ENCODE measurements around the gene HIPK1. TPM values are rescaled to one million over a fixed set of nuclear protein-coding genes. Genes with fewer than 3 reads are reported as not detected.

Gene HIPK1
- total RNA-seq, 1 donor from 2014 or later = 62.0 TPM

DNA sequence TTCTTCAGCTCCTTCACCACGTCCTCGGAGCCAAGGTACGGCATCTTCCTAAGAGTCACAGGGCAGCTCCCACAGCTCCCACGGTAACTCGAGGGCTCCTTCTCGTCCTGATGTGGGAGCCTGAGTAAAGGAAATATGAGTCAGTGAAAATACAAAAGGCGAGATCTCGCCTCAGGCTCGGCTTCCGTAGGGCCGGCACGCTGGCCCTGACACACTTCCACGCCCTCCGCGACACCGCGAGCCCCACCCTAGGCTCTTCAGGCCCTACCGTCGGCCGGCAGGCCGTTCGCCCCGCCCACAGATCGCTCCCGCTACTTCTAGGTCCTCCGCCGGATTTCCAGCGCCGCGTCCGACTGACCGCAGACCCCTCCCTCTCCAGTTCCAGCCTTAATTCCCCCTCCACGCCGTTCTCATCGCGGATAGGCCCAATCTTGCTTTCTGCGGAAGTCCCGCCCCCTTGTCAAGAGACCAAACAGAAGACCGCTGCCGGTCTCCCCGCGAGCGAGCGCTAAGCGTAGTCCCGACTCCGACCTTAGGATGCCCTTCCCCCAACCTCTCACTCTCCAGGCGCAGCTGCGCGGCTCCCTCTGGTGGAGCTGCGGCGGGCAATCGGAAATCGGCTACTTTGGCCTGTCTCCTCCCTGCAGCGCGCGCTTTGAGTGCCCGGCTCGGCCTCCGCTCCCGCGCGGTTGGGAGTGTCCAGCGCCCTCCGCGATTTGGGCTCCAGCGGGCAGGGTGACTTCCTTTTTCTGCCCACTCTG, 24.3 kb upstream of the HIPK1 start, which contains the start of the genes AP4B1 and DCLRE1B:
Gene AP4B1 (minus strand): TSS at position 126 of the 761 bp plus-strand sequence. CDS start 82 bp downstream, at position 44.
Gene DCLRE1B (plus strand): TSS at position 653 of the 761 bp plus-strand sequence. CDS start 261 bp downstream, outside the sequence.
- Mint-ChIP-seq H3K27me3 (no peaks in the 10 kb centered on the region), H3K4me3 (peak within 1 kb of the TSS; percentile 98), H3K27ac (peak within 1 kb of the TSS; percentile 98), H3K4me1 (ENCODE audit: unreplicated experiment) (peaks cover 3% of the 10 kb centered on the region), H3K36me3 (peaks cover 9% of the 10 kb centered on the region), H3K9me3 (no peaks in the 10 kb centered on the region)
- DNase-seq (ENCODE audit: extremely low spot score, unreplicated experiment) = peak; percentile 97
- TF ChIP-seq, protein P1, sequence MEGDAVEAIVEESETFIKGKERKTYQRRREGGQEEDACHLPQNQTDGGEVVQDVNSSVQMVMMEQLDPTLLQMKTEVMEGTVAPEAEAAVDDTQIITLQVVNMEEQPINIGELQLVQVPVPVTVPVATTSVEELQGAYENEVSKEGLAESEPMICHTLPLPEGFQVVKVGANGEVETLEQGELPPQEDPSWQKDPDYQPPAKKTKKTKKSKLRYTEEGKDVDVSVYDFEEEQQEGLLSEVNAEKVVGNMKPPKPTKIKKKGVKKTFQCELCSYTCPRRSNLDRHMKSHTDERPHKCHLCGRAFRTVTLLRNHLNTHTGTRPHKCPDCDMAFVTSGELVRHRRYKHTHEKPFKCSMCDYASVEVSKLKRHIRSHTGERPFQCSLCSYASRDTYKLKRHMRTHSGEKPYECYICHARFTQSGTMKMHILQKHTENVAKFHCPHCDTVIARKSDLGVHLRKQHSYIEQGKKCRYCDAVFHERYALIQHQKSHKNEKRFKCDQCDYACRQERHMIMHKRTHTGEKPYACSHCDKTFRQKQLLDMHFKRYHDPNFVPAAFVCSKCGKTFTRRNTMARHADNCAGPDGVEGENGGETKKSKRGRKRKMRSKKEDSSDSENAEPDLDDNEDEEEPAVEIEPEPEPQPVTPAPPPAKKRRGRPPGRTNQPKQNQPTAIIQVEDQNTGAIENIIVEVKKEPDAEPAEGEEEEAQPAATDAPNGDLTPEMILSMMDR (conservative IDR thresholded peaks at IDR 0.05) = peak; percentile 55

DNA sequence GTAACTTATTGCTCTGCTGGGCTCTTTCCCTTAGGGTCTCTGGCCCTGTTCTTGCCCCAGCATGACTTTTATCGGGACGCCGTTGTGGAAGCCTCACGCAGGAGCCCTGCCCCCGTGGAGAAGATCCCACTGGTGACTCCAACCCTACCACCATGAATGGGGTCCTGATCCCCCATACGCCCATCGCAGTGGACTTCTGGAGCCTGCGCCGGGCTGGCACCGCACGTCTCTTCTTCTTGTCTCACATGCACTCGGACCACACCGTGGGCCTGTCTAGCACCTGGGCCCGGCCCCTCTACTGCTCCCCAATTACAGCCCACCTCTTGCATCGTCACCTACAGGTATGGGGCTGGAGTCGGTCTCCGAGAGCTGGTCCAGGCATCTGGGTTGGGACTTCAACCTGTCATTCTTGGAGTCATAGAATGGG, 23.7 kb upstream of the HIPK1 start:
- Mint-ChIP-seq H3K27me3 (no peaks in the 10 kb centered on the region), H3K36me3 (peaks cover 4% of the 10 kb centered on the region), H3K4me3 (peak overlapping the region; percentile 98), H3K27ac (peak overlapping the region; percentile 98), H3K9me3 (no peaks in the 10 kb centered on the region), H3K4me1 (ENCODE audit: unreplicated experiment) (peaks cover 3% of the 10 kb centered on the region)
- TF ChIP-seq, protein P1 (conservative IDR thresholded peaks at IDR 0.05) = no peak
- DNase-seq (ENCODE audit: extremely low spot score, unreplicated experiment) = no peak

DNA sequence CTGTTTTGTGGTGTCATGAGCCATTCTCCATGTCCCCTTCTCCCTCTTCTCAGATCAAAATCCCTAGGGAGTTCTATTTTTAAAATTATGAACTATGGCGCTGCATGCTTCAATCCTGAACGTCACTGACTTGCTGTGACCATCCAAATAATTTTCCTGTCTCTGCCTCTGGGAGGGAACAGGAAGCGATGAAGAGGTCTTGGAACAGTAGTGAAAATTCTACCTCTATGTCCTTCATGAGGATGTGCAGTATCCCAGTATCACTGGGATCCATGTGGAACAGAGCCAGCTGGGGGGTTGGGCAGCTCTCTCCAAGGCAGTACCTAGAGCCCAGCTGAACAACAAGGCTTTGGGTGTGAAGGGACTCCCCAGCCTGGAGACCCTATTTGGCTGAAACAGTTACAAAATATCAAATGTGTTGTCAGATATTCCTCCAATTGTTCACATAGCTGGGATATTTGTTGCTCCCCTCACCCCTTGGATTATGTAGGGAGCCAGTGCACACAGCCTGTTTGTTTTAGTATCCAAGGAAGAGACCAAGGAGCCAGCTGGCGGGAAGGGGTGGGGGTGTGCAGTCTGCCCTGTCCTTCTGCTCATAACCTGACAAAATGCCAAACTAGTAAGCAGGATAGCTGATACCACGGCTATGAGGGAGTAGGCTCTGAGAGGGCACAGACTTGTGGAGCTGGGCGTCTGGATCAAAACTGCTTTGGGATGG, 16.4 kb upstream of the HIPK1 start:
- TF ChIP-seq, protein P1 (conservative IDR thresholded peaks at IDR 0.05) = no peak
- Mint-ChIP-seq H3K27ac (no peak overlapping the region), H3K4me3 (no peak overlapping the region), H3K36me3 (peaks cover 13% of the 10 kb centered on the region), H3K9me3 (no peaks in the 10 kb centered on the region), H3K27me3 (no peaks in the 10 kb centered on the region), H3K4me1 (ENCODE audit: unreplicated experiment) (no peaks in the 10 kb centered on the region)
- DNase-seq (ENCODE audit: extremely low spot score, unreplicated experiment) = no peak

DNA sequence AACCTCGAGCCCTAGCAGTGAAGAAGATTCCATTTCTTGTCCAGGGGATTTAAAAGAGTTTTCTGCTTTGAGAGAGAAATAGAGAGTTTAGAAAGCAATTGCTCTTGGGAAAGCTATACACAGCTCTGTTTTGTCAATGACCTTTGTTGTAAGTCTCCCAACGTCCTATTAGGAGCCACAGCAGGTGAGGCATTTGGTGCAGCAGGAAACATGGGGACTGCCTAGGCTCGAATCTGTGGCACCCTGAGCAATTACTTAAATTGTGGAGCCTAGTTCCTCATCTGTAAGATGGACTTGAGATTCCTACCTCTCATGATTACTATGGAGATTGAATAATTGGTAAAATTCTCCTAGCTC, 15.8 kb upstream of the HIPK1 start:
- H3K4me1 Mint-ChIP-seq (ENCODE audit: unreplicated experiment) = no peaks in the 10 kb centered on the region
- TF ChIP-seq, protein P1 (conservative IDR thresholded peaks at IDR 0.05) = no peak
- no peak overlapping the region for H3K4me3 Mint-ChIP-seq
- DNase-seq (ENCODE audit: extremely low spot score, unreplicated experiment) = no peak
- peaks cover 13% of the 10 kb centered on the region for H3K36me3 Mint-ChIP-seq
- no peaks in the 10 kb centered on the region for H3K9me3 Mint-ChIP-seq
- H3K27ac Mint-ChIP-seq = no peak overlapping the region
- H3K27me3 Mint-ChIP-seq = no peaks in the 10 kb centered on the region

DNA sequence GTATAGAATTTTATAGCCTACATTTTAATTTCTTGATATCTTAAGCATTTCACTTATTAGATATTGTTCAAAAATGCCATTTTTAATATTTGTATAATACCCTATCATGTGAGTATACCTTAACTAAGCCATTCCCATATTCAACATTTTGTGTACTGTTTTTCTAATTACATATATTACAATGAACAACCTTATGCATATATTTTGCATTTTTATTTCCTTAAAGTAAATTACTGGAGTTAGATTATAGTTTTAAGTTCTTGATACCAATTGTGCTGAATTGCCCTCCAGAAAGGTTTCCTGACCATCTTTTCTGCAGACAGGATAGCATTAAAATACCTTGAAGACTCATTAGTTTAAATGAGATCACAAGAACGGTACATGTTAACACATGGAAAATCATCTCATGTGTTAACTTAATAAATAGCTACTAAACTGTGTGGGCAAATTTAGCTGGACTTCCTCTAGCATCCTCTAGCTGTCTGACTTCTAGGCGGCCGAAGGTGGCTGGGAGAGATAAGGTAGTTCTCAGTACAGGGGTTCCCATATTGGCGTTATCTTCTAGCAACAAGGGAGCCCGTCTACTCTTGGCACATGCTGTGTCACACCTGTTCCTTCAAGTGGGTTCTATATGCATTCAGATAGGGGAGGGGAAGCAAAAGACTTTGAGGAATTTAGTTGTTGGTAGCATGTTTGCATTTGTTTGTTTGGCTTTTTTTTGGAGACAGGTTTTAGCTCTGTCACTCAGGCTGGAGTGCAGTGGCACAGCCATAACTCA, 15.0 kb upstream of the HIPK1 start:
- TF ChIP-seq, protein P1 (conservative IDR thresholded peaks at IDR 0.05) = no peak
- no peak for DNase-seq (ENCODE audit: extremely low spot score, unreplicated experiment)
- Mint-ChIP-seq H3K4me1 (ENCODE audit: unreplicated experiment) (no peaks in the 10 kb centered on the region), H3K4me3 (no peak overlapping the region), H3K27ac (no peak overlapping the region), H3K27me3 (no peaks in the 10 kb centered on the region), H3K9me3 (no peaks in the 10 kb centered on the region), H3K36me3 (peaks cover 13% of the 10 kb centered on the region)

Measured in type B pancreatic cell (in vitro differentiated cells).